IPS-15b (cell line): ENCODE data around the gene SLCO1A2.

Source experiments
- H3K27me3 ChIP-seq: one replicate; pipeline ENCODE4 v1.6.1; 2013; ENCODE audit warnings: low read length; ENCODE audit not compliant: control insufficient read depth, insufficient read depth
- H3K36me3 ChIP-seq: one replicate; pipeline ENCODE4 v1.6.1; 2013; ENCODE audit warnings: low read length; ENCODE audit not compliant: control insufficient read depth, insufficient read depth
- H3K4me1 ChIP-seq: one replicate; pipeline ENCODE4 v1.6.1; 2013; ENCODE audit warnings: mild to moderate bottlenecking, low read length; ENCODE audit not compliant: control insufficient read depth, insufficient read depth
- H3K4me3 ChIP-seq: one replicate; pipeline ENCODE4 v1.5.1; 2013; ENCODE audit warnings: low read depth, low read length
- H3K9ac ChIP-seq: one replicate; pipeline ENCODE4 v1.6.1; 2013; ENCODE audit warnings: low read depth, mild to moderate bottlenecking, low read length
- H3K9me3 ChIP-seq: one replicate; pipeline ENCODE4 v1.6.1; 2013; ENCODE audit warnings: mild to moderate bottlenecking, low read length; ENCODE audit not compliant: control insufficient read depth, insufficient read depth

The SLCO1A2 gene

DNA sequence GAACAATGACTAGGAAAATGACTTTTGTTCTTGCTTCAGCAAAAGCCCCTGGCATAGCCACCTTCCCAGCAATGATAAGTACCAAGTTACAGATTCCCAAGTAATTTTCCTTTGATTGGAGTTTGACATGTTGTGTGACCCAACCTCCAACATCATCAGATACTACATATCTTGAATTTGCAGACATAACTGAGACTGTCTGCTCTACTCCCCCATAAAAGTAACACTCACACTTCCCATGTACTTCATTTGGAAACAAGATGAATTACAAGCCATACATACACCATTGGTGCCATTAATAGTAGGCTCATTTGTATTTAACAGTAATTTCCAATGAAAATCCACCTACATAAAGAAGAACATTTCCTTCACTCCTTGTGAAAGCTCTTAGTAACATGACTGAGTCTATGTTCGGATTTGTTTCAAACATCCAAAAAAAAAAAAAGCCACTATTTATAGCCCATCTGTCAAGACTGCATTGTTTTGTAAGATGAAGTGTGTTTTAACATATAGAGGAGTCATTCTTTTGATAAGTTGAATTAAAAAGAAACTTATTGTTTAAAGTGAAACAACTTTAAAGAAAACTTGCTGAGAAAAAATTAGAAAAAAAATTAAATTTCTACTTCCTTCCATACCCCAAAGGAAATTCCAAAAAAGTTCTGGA lies 12.0 kb upstream of the SLCO1A2 start:
- Histone ChIP-seq H3K9me3 (no peaks in the 10 kb centered on the region), H3K9ac (no peak overlapping the region), H3K36me3 (no peaks in the 10 kb centered on the region), H3K4me1 (peaks cover 8% of the 10 kb centered on the region), H3K27me3 (no peaks in the 10 kb centered on the region), H3K4me3 (no peak overlapping the region)

DNA sequence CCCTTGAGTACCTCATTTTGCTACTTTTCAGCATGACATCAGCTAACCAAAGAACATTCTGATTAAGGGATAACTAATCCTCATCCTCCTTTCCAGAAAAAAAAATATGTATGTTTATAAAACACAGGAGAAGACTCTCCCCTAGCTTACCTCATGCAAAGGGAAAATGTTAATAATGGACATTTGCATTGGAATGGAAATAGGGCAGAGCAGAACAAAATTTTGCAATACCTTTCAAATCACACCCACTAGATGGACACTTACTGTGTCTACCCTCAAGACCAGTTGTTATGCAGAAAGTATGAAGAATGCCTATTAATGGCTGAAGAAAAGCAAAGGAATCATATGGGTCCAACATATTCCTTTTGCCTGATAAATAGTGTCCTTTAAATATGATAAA lies 8.9 kb upstream of the SLCO1A2 start:
- peaks cover 13% of the 10 kb centered on the region for H3K4me1 ChIP-seq
- H3K36me3 ChIP-seq: no peaks in the 10 kb centered on the region
- no peaks in the 10 kb centered on the region for H3K9me3 ChIP-seq
- no peaks in the 10 kb centered on the region for H3K27me3 ChIP-seq
- H3K9ac ChIP-seq: no peak overlapping the region
- no peak overlapping the region for H3K4me3 ChIP-seq

DNA sequence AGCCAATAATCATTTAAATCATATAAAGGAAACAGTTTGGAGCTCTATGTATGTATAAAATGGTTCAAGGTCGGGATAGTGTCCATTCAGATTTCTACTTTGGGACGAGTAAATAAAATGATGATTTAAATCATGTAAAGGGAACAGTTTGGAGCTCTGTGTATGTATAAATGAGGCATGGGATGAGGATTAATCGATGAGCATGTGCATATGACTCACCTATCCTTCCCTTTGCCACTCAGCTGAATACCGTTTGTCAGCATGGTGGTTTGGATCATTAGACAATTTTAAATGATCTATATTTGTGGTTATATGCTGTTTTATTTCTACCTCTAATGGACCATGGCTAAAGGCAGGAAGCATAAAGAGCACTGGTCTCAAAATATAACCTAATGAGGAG lies 7.1 kb upstream of the SLCO1A2 start:
- Histone ChIP-seq H3K9ac (no peak overlapping the region), H3K9me3 (no peaks in the 10 kb centered on the region), H3K4me3 (no peak overlapping the region), H3K4me1 (peaks cover 13% of the 10 kb centered on the region), H3K27me3 (no peaks in the 10 kb centered on the region), H3K36me3 (no peaks in the 10 kb centered on the region)

DNA sequence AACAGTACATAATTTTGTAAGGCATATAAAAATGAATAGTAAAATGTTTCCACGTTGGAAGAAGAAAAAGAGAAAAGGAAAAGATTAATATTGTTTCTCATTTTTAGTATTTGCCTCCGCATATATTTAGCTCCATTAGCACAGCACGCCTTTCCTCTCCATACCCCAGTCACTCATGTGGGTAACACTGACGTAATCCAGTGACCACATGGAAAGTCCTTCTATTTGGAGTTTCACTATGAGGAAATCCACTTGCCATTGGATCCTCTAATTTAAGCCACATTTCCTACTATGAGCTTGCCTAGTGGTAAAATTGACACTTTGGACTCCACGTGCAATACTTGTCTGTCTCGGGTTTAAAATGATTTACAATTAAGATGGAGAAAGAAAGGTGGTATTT lies 5.7 kb upstream of the SLCO1A2 start:
- no peak overlapping the region for H3K9ac ChIP-seq
- no peaks in the 10 kb centered on the region for H3K36me3 ChIP-seq
- H3K4me3 ChIP-seq: no peak overlapping the region
- peaks cover 13% of the 10 kb centered on the region for H3K4me1 ChIP-seq
- H3K9me3 ChIP-seq: no peaks in the 10 kb centered on the region
- H3K27me3 ChIP-seq: no peaks in the 10 kb centered on the region

DNA sequence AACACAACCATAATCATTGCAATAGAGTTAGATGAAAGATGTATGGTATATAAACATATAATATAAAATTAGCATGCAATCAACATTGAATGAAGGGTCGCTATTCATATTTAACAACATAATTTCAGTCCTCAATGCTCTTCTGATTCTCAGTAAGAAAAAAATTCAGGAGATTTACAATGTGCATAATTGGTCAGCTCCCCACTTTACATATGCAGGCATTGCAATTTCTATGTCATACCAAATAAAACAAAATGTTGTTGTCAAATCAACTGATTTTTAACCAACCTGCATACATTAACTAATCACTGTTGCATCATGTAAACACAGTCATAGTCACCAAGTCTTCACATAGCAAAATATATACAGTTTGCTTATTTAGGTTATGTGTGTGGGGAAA lies 5.2 kb upstream of the SLCO1A2 start:
- no peaks in the 10 kb centered on the region for H3K36me3 ChIP-seq
- H3K4me3 ChIP-seq: no peak overlapping the region
- H3K4me1 ChIP-seq: peaks cover 10% of the 10 kb centered on the region
- no peaks in the 10 kb centered on the region for H3K9me3 ChIP-seq
- no peak overlapping the region for H3K9ac ChIP-seq
- H3K27me3 ChIP-seq: no peaks in the 10 kb centered on the region

DNA sequence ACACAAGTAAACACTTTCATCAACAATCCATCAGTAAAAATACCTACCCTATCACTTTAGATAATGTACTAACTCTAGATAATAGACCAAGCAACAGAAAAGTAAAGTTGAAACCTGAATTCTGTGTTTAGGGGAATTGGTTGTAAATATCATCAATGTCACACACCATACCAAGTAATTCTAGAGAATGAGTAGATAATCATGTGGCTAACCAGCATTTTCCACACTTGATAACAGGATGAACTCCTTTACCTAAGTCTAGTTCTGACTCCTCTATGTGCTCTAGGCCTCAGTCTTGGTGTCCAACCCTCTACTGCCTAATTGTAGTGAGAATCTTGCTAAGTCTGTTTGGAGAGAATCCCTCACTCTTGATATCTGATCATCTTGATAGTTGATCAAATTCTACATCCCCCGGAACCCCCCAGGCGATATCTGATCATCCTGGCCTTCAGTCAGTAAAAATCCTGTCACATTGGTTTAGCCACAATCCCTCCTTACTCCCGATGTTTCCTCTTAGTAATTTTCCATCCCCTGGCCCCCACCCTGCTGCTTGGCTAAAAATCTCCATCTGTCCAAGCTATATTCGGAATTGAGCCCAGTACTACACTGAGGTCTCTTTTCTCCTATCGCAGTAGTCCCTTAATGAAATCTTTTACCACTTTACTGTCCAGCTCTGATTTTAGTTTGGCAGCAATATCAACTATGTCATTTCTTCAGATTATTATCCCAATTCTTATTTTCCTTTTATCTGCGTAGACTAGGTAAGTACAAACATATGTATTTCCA lies 3.4 kb upstream of the SLCO1A2 start:
- Histone ChIP-seq H3K4me3 (no peak overlapping the region), H3K4me1 (peaks cover 6% of the 10 kb centered on the region), H3K27me3 (no peaks in the 10 kb centered on the region), H3K9ac (no peak overlapping the region), H3K36me3 (no peaks in the 10 kb centered on the region), H3K9me3 (no peaks in the 10 kb centered on the region)

DNA sequence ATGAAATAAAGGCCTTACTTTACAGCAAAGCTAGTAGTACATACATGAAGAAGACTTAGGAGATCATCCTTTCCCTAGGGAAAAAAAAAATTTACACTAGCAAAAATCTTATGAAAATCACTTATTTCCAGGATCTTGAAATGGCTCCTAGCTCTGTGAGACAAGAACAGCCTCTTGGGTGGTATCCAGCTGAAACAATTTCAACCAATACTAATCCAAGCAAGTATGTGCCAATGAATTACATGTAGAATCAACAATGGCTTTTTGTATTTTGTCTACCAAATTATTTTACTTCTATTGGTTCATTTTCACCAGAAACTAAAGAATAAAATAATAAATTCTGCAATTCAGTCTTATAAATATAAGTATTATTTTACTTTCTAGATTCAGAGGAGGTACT lies 2.7 kb upstream of the SLCO1A2 start:
- Histone ChIP-seq H3K27me3 (no peaks in the 10 kb centered on the region), H3K9me3 (no peaks in the 10 kb centered on the region), H3K4me3 (no peak overlapping the region), H3K4me1 (peaks cover 6% of the 10 kb centered on the region), H3K9ac (no peak overlapping the region), H3K36me3 (no peaks in the 10 kb centered on the region)

DNA sequence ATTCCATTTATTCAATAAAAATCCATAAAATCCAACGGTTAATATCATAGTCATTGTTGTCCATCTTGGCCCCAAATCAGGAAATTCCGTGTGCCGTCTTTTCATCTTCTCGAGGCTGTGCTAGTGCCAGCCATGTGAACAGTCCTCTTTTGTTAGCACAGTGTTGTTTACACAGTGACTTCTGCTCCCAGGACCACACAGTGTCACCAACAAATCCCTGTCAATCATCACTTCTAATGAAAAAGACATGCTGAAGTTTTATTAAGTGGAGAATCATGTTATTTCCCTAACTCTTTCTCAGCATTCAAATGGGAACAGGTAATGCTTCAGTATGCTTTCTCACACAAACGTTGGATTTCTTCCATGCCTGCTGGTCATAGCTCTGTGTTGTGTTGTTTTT lies 1.9 kb upstream of the SLCO1A2 start:
- Histone ChIP-seq H3K4me1 (peaks cover 6% of the 10 kb centered on the region), H3K9me3 (no peaks in the 10 kb centered on the region), H3K9ac (no peak overlapping the region), H3K4me3 (no peak overlapping the region), H3K36me3 (no peaks in the 10 kb centered on the region), H3K27me3 (no peaks in the 10 kb centered on the region)

DNA sequence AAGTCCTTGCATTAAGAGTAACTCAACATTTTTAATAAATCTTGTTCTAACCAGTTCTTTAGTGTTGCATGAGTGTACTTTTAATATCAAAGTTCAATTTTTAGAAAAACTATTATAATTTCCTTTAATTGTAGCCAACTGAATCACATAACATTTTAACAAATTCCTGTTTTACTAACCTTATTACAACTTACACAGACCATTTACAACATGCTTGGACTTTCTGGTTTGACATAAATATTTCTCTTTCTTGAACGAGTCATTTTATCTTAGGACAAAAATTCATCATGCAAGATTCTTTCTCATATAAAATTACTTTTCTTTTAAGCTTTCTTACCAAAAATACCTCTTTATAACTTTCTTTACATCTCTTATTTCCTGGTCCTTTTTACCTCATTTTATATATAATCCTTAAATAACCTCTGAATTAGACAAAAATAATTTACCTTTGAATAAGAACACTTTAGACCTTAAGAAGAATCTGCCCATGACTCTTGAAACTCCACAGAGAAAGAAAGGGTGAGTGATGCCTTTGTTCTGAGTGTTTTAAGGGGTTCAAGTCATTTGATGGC lies 3.9 kb downstream of the SLCO1A2 start:
- Histone ChIP-seq H3K36me3 (no peaks in the 10 kb centered on the region), H3K27me3 (no peaks in the 10 kb centered on the region), H3K4me3 (no peak overlapping the region), H3K9ac (no peak overlapping the region), H3K4me1 (no peaks in the 10 kb centered on the region), H3K9me3 (peaks cover 26% of the 10 kb centered on the region)

DNA sequence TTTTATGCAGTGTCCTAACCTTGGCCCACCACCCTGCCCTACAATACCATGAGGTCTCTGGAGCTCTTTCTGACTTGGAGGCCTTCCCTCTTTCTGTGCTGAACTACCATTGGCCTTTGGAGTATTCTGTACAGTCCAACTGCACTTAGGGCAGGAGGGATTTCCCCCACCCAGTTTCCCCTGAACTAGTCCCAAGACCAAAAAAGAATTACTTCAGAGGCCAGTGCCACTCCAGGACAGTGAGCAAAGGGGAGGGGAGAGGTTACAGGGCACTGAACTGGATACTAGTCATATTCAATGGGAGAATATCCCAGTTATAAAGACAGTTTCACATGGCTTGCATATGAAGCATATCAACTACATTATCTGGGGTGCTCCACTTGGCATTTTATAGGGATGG lies 6.1 kb downstream of the SLCO1A2 start:
- H3K27me3 ChIP-seq: no peaks in the 10 kb centered on the region
- H3K9ac ChIP-seq: no peak overlapping the region
- peaks cover 7% of the 10 kb centered on the region for H3K4me1 ChIP-seq
- no peaks in the 10 kb centered on the region for H3K36me3 ChIP-seq
- peaks cover 26% of the 10 kb centered on the region for H3K9me3 ChIP-seq
- no peak overlapping the region for H3K4me3 ChIP-seq

DNA sequence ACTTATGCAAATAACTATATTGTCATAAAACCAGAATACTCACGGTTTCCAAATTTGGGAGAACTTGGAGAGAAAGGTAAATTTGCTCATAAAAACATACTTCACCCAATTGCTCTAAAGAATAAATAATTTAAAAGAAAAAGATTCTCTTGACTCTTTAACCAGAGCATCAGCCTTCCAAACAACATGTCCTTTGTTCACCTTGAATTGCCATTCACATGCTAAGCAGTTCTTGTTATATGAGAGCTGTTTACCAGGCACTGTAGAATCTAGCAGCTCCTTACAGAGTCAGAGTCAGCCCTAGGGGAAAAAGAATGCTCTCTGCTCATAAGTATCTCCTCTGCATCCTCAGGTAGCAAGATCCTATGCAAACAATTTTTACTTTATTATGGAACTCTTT lies 10.2 kb downstream of the SLCO1A2 start:
- Histone ChIP-seq H3K36me3 (no peaks in the 10 kb centered on the region), H3K9me3 (peaks cover 16% of the 10 kb centered on the region), H3K4me1 (peaks cover 9% of the 10 kb centered on the region), H3K4me3 (no peak overlapping the region), H3K9ac (no peak overlapping the region), H3K27me3 (no peaks in the 10 kb centered on the region)

DNA sequence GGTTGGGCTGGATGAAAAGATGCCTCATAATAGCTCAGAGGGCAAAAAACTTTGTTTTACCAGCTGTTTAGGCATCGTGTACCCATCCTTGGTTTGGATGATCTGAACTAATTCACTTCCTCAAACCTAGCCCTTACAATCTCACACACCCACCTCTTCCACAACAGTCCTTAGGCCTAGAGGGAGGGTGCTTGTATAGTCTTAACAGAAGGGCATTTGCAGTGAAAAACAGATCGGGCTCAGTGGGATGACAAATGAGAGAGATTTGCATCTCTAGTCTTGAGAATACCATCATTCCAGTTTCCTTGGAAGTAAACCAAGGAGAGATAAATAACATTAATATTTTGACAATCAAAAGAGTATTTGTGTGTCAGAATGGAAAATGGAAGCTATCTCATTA lies 11.0 kb downstream of the SLCO1A2 start:
- H3K27me3 ChIP-seq: no peaks in the 10 kb centered on the region
- no peak overlapping the region for H3K4me3 ChIP-seq
- no peaks in the 10 kb centered on the region for H3K36me3 ChIP-seq
- peaks cover 9% of the 10 kb centered on the region for H3K4me1 ChIP-seq
- H3K9me3 ChIP-seq: peaks cover 10% of the 10 kb centered on the region
- H3K9ac ChIP-seq: no peak overlapping the region
